H1 (cell line): ENCODE data around the gene CAMTA2. TPM values are rescaled to one million over a fixed set of nuclear protein-coding genes. Genes with fewer than 3 reads are reported as not detected.

Experiments used
- CTCF ChIA-PET: fragments of 300-600 bp; sonication (Branson Sonifier 250); formaldehyde crosslinking; loops from one replicate; lab custom pipeline; 2021; ENCODE audit not compliant: partially characterized antibody; lab: Charles Lee
- POLR2A ChIA-PET: fragments of 300-600 bp; sonication (Branson Sonifier 250); formaldehyde crosslinking; loops from one replicate; lab custom pipeline; 2021; ENCODE audit warnings: inconsistent platforms; ENCODE audit not compliant: partially characterized antibody; lab: Charles Lee
- DNase-seq, 2 experiments: peaks; one replicate each; pipeline versions ENCODE4 v3.0.0 to v3.0.0-alpha.2; 2010 to 2022; ENCODE audit warnings: low spot score in 2 of 2, low read depth in 1 of 2, mixed read lengths in 1 of 2
- FAIRE-seq: peaks from 2 replicates; lab custom pipeline; 2011; peaks lifted over from hg19 to GRCh38; lab: Jason Lieb, UNC
- H2AFZ ChIP-seq: 2 replicates; pipeline ENCODE4 v1.8.1; 2012; ENCODE audit warnings: low read length, inconsistent platforms
- H2AK5ac ChIP-seq: 2 replicates; pipeline ENCODE4 v1.6.1; 2013; ENCODE audit warnings: low read depth, low read length
- H2BK120ac ChIP-seq: replicated peaks from 2 replicates; pipeline ENCODE3; 2013; ENCODE audit warnings: low read depth, low read length, inconsistent platforms
- H2BK12ac ChIP-seq: 2 replicates; pipeline ENCODE4 v1.6.1; 2013; ENCODE audit warnings: low read depth, low read length
- H2BK15ac ChIP-seq: 2 replicates; pipeline ENCODE4 v1.6.1; 2013; ENCODE audit warnings: low read length
- H2BK20ac ChIP-seq: 2 replicates; pipeline ENCODE4 v1.6.1; 2013; ENCODE audit warnings: low read length
- H2BK5ac ChIP-seq: 2 replicates; pipeline ENCODE4 v1.6.1; 2013; ENCODE audit warnings: low read depth, low read length
- H3K14ac ChIP-seq: 2 replicates; pipeline ENCODE4 v1.6.1; 2013; ENCODE audit warnings: inconsistent platforms; ENCODE audit not compliant: insufficient read length
- H3K18ac ChIP-seq: 2 replicates; pipeline ENCODE4 v1.6.1; 2013; ENCODE audit warnings: low read length; ENCODE audit errors: extremely low read depth
- H3K23ac ChIP-seq: 2 replicates; pipeline ENCODE4 v1.6.1; 2013; ENCODE audit warnings: inconsistent platforms; ENCODE audit not compliant: insufficient read length
- H3K23me2 ChIP-seq: 2 replicates; pipeline ENCODE4 v1.6.1; 2013; ENCODE audit warnings: low read depth, low read length
- H3K27ac ChIP-seq: 2 replicates; pipeline ENCODE4 v1.6.1; 2011; ENCODE audit warnings: low read depth, low read length, inconsistent platforms
- H3K27me3 ChIP-seq, 4 experiments: replicated peaks in 1 of 4; 1 replicate in 1 of 4; 2 replicates in 3 of 4; pipeline versions ENCODE4 v1.6.1 to v1.8.1; 2011 to 2013; ENCODE audit warnings: low read length in 3 of 4, mild to moderate bottlenecking in 3 of 4, inconsistent platforms in 2 of 4, mixed read lengths in 2 of 4, moderate library complexity in 1 of 4; ENCODE audit not compliant: control insufficient read depth in 3 of 4, insufficient read depth in 3 of 4; ENCODE audit errors: extremely low read depth in 1 of 4
- H3K36me3 ChIP-seq, 4 experiments: 2 replicates each; pipeline versions ENCODE4 v1.6.1 to v1.8.1; 2011 to 2013; ENCODE audit warnings: mild to moderate bottlenecking in 4 of 4, low read length in 3 of 4, moderate library complexity in 2 of 4, control low read depth in 1 of 4, inconsistent platforms in 1 of 4; ENCODE audit not compliant: insufficient read depth in 4 of 4, control insufficient read depth in 2 of 4
- H3K4ac ChIP-seq: replicated peaks from 2 replicates; pipeline ENCODE3; 2013; ENCODE audit warnings: low read length, low read depth, mixed read lengths, inconsistent platforms; ENCODE audit not compliant: insufficient read length
- H3K4me1 ChIP-seq, 4 experiments: replicated peaks in 1 of 4; 1 replicate in 1 of 4; 2 replicates in 3 of 4; pipeline versions ENCODE4 v1.6.1 to v1.8.1; 2011 to 2013; ENCODE audit warnings: low read length in 3 of 4, inconsistent platforms in 2 of 4, mixed read lengths in 1 of 4; ENCODE audit not compliant: insufficient read depth in 4 of 4, control insufficient read depth in 3 of 4
- H3K4me2 ChIP-seq, 2 experiments: 2 replicates each; pipeline versions ENCODE4 v1.6.1 to v1.8.1; 2011 to 2013; ENCODE audit warnings: low read depth in 2 of 2, low read length in 2 of 2, control low read depth in 1 of 2, inconsistent platforms in 1 of 2, mild to moderate bottlenecking in 1 of 2; ENCODE audit not compliant: insufficient read depth in 1 of 2
- H3K4me3 ChIP-seq, 4 experiments: fragments of 200-600, 300-600 bp in 1 of 4; sonication (generic), shearing (Covaris generic), sonication (Bioruptor Twin) in 1 of 4; 2 replicates each; pipeline versions ENCODE4 v1.5.1 to v1.8.1; 2011 to 2016; ENCODE audit warnings: low read length in 4 of 4, low read depth in 3 of 4, control low read depth in 2 of 4, inconsistent platforms in 2 of 4, mild to moderate bottlenecking in 2 of 4, mixed read lengths in 1 of 4, moderate library complexity in 1 of 4; ENCODE audit not compliant: insufficient read depth in 2 of 4; ENCODE audit errors: extremely low read depth in 1 of 4
- H3K56ac ChIP-seq: replicated peaks from 2 replicates; pipeline ENCODE3; 2013; ENCODE audit warnings: low read depth, mild to moderate bottlenecking, mixed read lengths, low read length, inconsistent platforms; ENCODE audit not compliant: insufficient read length
- H3K79me1 ChIP-seq: 2 replicates; pipeline ENCODE4 v1.6.1; 2013; ENCODE audit warnings: low read depth, low read length, control low read depth
- H3K79me2 ChIP-seq, 2 experiments: 2 replicates each; pipeline versions ENCODE4 v1.6.1 to v1.8.1; 2012 to 2013; ENCODE audit warnings: low read length in 2 of 2, mild to moderate bottlenecking in 2 of 2, inconsistent platforms in 1 of 2; ENCODE audit not compliant: insufficient read depth in 2 of 2, control insufficient read depth in 1 of 2
- H3K9ac ChIP-seq, 4 experiments: replicated peaks in 1 of 4; 1 replicate in 1 of 4; 2 replicates in 3 of 4; pipeline versions ENCODE4 v1.6.1 to v1.8.1; 2011 to 2013; ENCODE audit warnings: low read depth in 3 of 4, low read length in 3 of 4, control low read depth in 2 of 4, mild to moderate bottlenecking in 2 of 4, moderate library complexity in 2 of 4, inconsistent platforms in 1 of 4; ENCODE audit errors: extremely low read depth in 1 of 4
- H3K9me3 ChIP-seq, 2 experiments: 2 replicates each; pipeline versions ENCODE4 v1.6.1 to v1.8.1; 2012 to 2013; ENCODE audit warnings: mild to moderate bottlenecking in 2 of 2, moderate library complexity in 2 of 2, control low read depth in 1 of 2, inconsistent platforms in 1 of 2, low read depth in 1 of 2, low read length in 1 of 2, mixed read lengths in 1 of 2; ENCODE audit not compliant: insufficient read depth in 2 of 2
- H4K20me1 ChIP-seq, 2 experiments: replicated peaks in 1 of 2; 2 replicates each; pipeline versions ENCODE3 to v1.8.1; 2011 to 2013; ENCODE audit warnings: inconsistent platforms in 2 of 2, low read length in 2 of 2, mild to moderate bottlenecking in 1 of 2; ENCODE audit not compliant: insufficient read depth in 2 of 2, control insufficient read depth in 1 of 2
- H4K5ac ChIP-seq: 2 replicates; pipeline ENCODE4 v1.6.1; 2013; ENCODE audit warnings: low read length, low read depth, mixed read lengths, inconsistent platforms; ENCODE audit not compliant: insufficient read length
- H4K8ac ChIP-seq: 2 replicates; pipeline ENCODE4 v1.8.0; 2013; ENCODE audit warnings: mild to moderate bottlenecking, moderate library complexity, low read length, inconsistent platforms; ENCODE audit not compliant: insufficient read depth; ENCODE audit errors: extremely low read depth
- H4K91ac ChIP-seq: replicated peaks from 2 replicates; pipeline ENCODE3; 2013; ENCODE audit warnings: low read length, mixed read lengths, inconsistent platforms; ENCODE audit not compliant: insufficient read length
- BACH1 ChIP-seq: IDR thresholded peaks from 2 replicates; pipeline ENCODE4 v1.6.1; 2012; ENCODE audit warnings: low read length, improper control_type of control experiment
- BCL11A ChIP-seq, 2 experiments: IDR thresholded peaks; one replicate each; pipeline ENCODE4 v1.6.1; 2011; ENCODE audit warnings: low read depth in 2 of 2, low read length in 2 of 2, mild to moderate bottlenecking in 2 of 2
- CHD1 ChIP-seq: IDR thresholded peaks from 2 replicates; pipeline ENCODE4 v1.6.1; 2012; ENCODE audit warnings: low read depth, low read length, improper control_type of control experiment
- CHD2 ChIP-seq: IDR thresholded peaks from 2 replicates; pipeline ENCODE4 v1.6.1; 2012; ENCODE audit warnings: low read length, improper control_type of control experiment
- E2F6 ChIP-seq: IDR thresholded peaks from 2 replicates; pipeline ENCODE4 v1.6.1; 2012; ENCODE audit warnings: inconsistent platforms
- HDAC2 ChIP-seq, 2 experiments: fragments of 300-600 bp in 1 of 2; sonication (generic) in 1 of 2; IDR thresholded peaks; 2 replicates each; pipeline ENCODE4 v1.6.1; 2011 to 2012; ENCODE audit warnings: low read depth in 2 of 2, low read length in 2 of 2, mild to moderate bottlenecking in 2 of 2, moderate library complexity in 2 of 2, borderline replicate concordance in 1 of 2, inconsistent platforms in 1 of 2
- MAFK ChIP-seq: IDR thresholded peaks from 2 replicates; pipeline ENCODE4 v1.6.1; 2012; ENCODE audit warnings: low read depth, mild to moderate bottlenecking, improper control_type of control experiment, low read length
- PHF8 ChIP-seq: fragments of 200-600 bp; sonication (generic); conservative IDR thresholded peaks from 2 replicates; pipeline ENCODE4 v1.7.1; 2012; ENCODE audit warnings: low read depth, mild to moderate bottlenecking, inconsistent platforms, low read length, moderate library complexity
- POLR2A ChIP-seq, 2 experiments: IDR thresholded peaks; 1 replicate in 1 of 2; 2 replicates in 1 of 2; pipeline ENCODE4 v1.6.1; 2011; ENCODE audit warnings: low read depth in 2 of 2, low read length in 2 of 2, mild to moderate bottlenecking in 2 of 2; ENCODE audit errors: control extremely low read depth in 1 of 2
- RXRA ChIP-seq: IDR thresholded peaks from 2 replicates; pipeline ENCODE4 v1.6.1; 2011; ENCODE audit warnings: low read depth, mild to moderate bottlenecking, low read length, moderate library complexity; ENCODE audit not compliant: insufficient read depth
- SP2 ChIP-seq: IDR thresholded peaks from 2 replicates; pipeline ENCODE4 v1.6.1; 2012; ENCODE audit warnings: mild to moderate bottlenecking, low read length, inconsistent platforms
- SRF ChIP-seq: IDR thresholded peaks from 2 replicates; pipeline ENCODE4 v1.6.1; 2011; ENCODE audit warnings: mild to moderate bottlenecking, low read depth, low read length, moderate library complexity
- YY1 ChIP-seq: IDR thresholded peaks from 2 replicates; pipeline ENCODE4 v1.6.1; 2011; ENCODE audit warnings: low read depth, mild to moderate bottlenecking, low read length
- WGBS, 2 experiments: shearing (Covaris generic) in 1 of 2; methylation state at CpG; one replicate each; pipeline versions ENCODE4 v1.1.6 to v1.1.7; 2013 to 2015; ENCODE audit warnings: low lambda C conversion rate in 2 of 2, mixed read lengths in 2 of 2, inconsistent platforms in 1 of 2, low coverage in 1 of 2, missing lambda C conversion rate in 1 of 2; ENCODE audit not compliant: insufficient replicate concordance in 2 of 2, insufficient coverage in 1 of 2, insufficient read length in 1 of 2; ENCODE audit errors: extremely low coverage in 1 of 2, missing lambda C conversion rate in 1 of 2; 5-methylcytosine and 5-hydroxymethylcytosine counted together
- polyA plus RNA-seq, 7 experiments: library from polyadenylated mRNA; depleted of rRNA in 3 of 7; stranded (reverse) in 5 of 7; unstranded in 2 of 7; fragments of >200 nt in 5 of 7; fragments of 200-250 nt in 2 of 7; gene quantifications; 1 replicate in 5 of 7; 2 replicates in 1 of 7; 4 replicates in 1 of 7; pipeline versions ENCODE4 v1.2.1 to v1.2.3, GENCODE V29; 2011 to 2013; ENCODE audit warnings: missing spikeins in 2 of 7, mixed read lengths in 2 of 7
- total RNA-seq: library from RNA; stranded (reverse); fragmentation: NEBNext Ultra II Directional; extraction: Animal tissue kit (Norgen Biotek cat#: 25700); gene quantifications from 2 replicates; pipeline ENCODE4 v1.2.1, GENCODE V29; 2021

The CAMTA2 gene
- total and polyA plus RNA-seq, 2 of the 8 experiments (the other 6 are each of a cell fraction or from before 2014, with no cell fraction given): 5.5 to 12.0 TPM

DNA sequence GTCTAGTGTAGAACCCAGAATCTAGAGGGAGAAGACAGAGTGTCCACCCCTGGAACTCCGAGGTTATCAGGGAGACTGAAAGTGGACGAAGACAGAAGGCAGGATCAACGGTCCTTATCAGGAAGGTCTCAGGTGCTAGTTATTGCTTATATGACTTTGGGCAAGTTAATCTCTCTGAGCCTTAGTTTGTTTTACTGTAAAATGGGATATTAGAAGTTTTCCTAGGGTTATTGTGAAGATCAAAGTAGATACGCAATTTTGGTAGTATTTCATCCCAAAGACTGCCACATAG lies 46.2 kb downstream of the CAMTA2 start:
- Histone ChIP-seq H3K23me2 (peaks cover 19% of the 10 kb centered on the region), H2AFZ (no peak overlapping the region), H2BK12ac (no peak overlapping the region), H4K8ac (no peak overlapping the region), H3K14ac (no peak overlapping the region), H3K4me2 (peak overlapping the region; percentile 93 to 96), H3K79me2 (peaks cover 1 to 50% of the 10 kb centered on the region in 2 experiments), H3K4ac (no peak overlapping the region), H3K9ac (peak overlapping the region; percentile 82 to 99 (median 86)), H3K56ac (no peak overlapping the region), H2BK5ac (0 out of 2 replicates have a peak overlapping the region, but pooled peaks have one; percentile 97), H3K4me1 (peaks cover 0 to 13% (median 8%) of the 10 kb centered on the region in 4 experiments; a peak in 5 of 7 replicates), H3K4me3 (peak overlapping the region; percentile 85 to 94 (median 90)), H3K27me3 (no peaks in the 10 kb centered on the region), H4K5ac (no peak overlapping the region), H2BK120ac (no peak overlapping the region), H2BK15ac (no peak overlapping the region), H4K20me1 (peaks cover 6 to 16% of the 10 kb centered on the region in 2 experiments), H3K79me1 (peaks cover 9% of the 10 kb centered on the region), H4K91ac (no peak overlapping the region), H2AK5ac (peak overlapping the region; percentile 28; the same call in 1 of the 2 replicates), H3K27ac (no peak overlapping the region), H3K18ac (no peak overlapping the region), H2BK20ac (no peak overlapping the region), H3K36me3 (peaks cover 21 to 48% (median 34%) of the 10 kb centered on the region in 4 experiments), H3K9me3 (no peaks in the 10 kb centered on the region), H3K23ac (no peak overlapping the region)
- WGBS, 2 experiments: 75% methylated on average over 4 of the region's 4 CpGs; no CpG with 5 or more reads in 1 of the 2 experiments
- ChIA-PET POLR2A (interaction anchor here (1.7 to 27.4 kb wide), 4 partner anchors 8 to 46 kb away, joined by 4 to 987 read pairs (median 30); partner anchors contain the start of genes C17orf107, CAMTA2, CHRNE and ENO3), CTCF (interaction anchor here (5.9 kb wide), 1 partner anchor 32 kb away, joined by 26 read pairs; no protein-coding TSS in a partner anchor)
- DNase-seq (no peak), FAIRE-seq (no peak)
- no peak for TF ChIP-seq YY1
- no peak for TF ChIP-seq MAFK
- TF ChIP-seq POLR2A (IDR thresholded peaks at IDR 0.05; ENCODE audit: control extremely low read depth in 1 of 2, low read depth in 2 of 2, low read length in 2 of 2): no peak
- no peak for TF ChIP-seq HDAC2 (IDR thresholded peaks at IDR 0.05; ENCODE audit: borderline replicate concordance in 1 of 2, low read depth in 2 of 2, low read length in 2 of 2)
- no peak for TF ChIP-seq CHD1
- no peak for TF ChIP-seq SRF
- TF ChIP-seq RXRA: no peak
- no peak for TF ChIP-seq BCL11A (IDR thresholded peaks at IDR 0.05; ENCODE audit: low read depth in 2 of 2, low read length in 2 of 2)
- no peak for TF ChIP-seq PHF8
- no peak for TF ChIP-seq CHD2
- TF ChIP-seq SP2: no peak
- no peak for TF ChIP-seq E2F6
- TF ChIP-seq BACH1: no peak
